AG04450 (cell line): ENCODE data around the gene ERC1. TPM values are rescaled to one million over a fixed set of nuclear protein-coding genes. Genes with fewer than 3 reads are reported as not detected.

Experiments
- CTCF ChIA-PET: fragments of 300-600, 350-600 bp; formaldehyde crosslinking; extraction: SDS; loops from one replicate; lab custom pipeline; 2022; ENCODE audit warnings: antibody characterized with exemption, inconsistent platforms; lab: Charles Lee
- POLR2A ChIA-PET: fragments of 350-600 bp; formaldehyde crosslinking; extraction: SDS; loops from one replicate; lab custom pipeline; 2021; ENCODE audit warnings: antibody characterized with exemption, inconsistent platforms; lab: Yijun Ruan, JAX
- DNase-seq: peaks from one replicate; pipeline ENCODE4 v3.0.0-alpha.2; 2011; ENCODE audit warnings: low read depth, low spot score
- H3K27ac ChIP-seq: one replicate; pipeline ENCODE4 v1.5.1; 2012; ENCODE audit warnings: low read depth, low read length, control low read depth
- H3K27me3 ChIP-seq: one replicate; pipeline ENCODE4 v1.6.0; 2012; ENCODE audit warnings: low read length; ENCODE audit not compliant: control insufficient read depth, insufficient read depth
- H3K4me3 ChIP-seq: 2 replicates; pipeline ENCODE4 v1.5.1; 2011; ENCODE audit warnings: mild to moderate bottlenecking, low read depth, low read length, control low read depth
- H3K9me3 ChIP-seq: 2 replicates; pipeline ENCODE4 v1.5.1; 2012; ENCODE audit warnings: low read length; ENCODE audit not compliant: control insufficient read depth, insufficient read depth
- polyA plus RNA-seq: library from polyadenylated mRNA; depleted of rRNA; stranded (reverse); fragments of >200 nt; gene quantifications from 2 replicates; pipeline ENCODE4 v1.2.3, GENCODE V29; 2011
- TF ChIP-seq, protein P1 (sequence below): IDR thresholded peaks from 2 replicates; pipeline ENCODE4 v1.5.1; 2011; ENCODE audit warnings: low read depth, low read length, control low read depth, inconsistent platforms

ERC1 gene
- polyA plus RNA-seq, 1 experiment, result 28.6 TPM

DNA sequence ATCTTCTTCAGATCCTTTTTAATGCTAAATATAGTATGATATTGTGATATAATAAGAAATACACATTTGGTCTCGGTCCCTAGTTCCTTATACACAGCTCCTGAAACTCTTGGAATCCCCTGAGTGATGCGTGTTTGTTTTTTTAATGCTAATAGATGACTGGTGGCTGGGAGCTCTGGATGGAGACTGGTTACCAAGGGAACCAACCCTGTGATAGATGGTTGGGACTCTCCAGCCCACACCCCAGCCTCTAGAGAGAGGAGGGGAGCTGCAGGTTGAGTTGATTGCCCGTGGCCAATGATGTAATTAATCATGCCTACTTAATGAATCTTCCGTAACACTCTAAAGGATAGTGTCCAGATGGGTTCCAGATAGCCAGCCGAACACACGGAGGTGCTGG is 462.8 kb downstream of the ERC1 start:
- CTCF ChIA-PET, result no interaction called here
- DNase-seq, result no peak
- Histone ChIP-seq H3K27ac (no peak overlapping the region), H3K27me3 (no peaks in the 10 kb centered on the region), H3K9me3 (no peaks in the 10 kb centered on the region), H3K4me3 (no peak overlapping the region)
- POLR2A ChIA-PET, result no interaction called here
- TF ChIP-seq, protein P1, sequence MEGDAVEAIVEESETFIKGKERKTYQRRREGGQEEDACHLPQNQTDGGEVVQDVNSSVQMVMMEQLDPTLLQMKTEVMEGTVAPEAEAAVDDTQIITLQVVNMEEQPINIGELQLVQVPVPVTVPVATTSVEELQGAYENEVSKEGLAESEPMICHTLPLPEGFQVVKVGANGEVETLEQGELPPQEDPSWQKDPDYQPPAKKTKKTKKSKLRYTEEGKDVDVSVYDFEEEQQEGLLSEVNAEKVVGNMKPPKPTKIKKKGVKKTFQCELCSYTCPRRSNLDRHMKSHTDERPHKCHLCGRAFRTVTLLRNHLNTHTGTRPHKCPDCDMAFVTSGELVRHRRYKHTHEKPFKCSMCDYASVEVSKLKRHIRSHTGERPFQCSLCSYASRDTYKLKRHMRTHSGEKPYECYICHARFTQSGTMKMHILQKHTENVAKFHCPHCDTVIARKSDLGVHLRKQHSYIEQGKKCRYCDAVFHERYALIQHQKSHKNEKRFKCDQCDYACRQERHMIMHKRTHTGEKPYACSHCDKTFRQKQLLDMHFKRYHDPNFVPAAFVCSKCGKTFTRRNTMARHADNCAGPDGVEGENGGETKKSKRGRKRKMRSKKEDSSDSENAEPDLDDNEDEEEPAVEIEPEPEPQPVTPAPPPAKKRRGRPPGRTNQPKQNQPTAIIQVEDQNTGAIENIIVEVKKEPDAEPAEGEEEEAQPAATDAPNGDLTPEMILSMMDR, result no peak

DNA sequence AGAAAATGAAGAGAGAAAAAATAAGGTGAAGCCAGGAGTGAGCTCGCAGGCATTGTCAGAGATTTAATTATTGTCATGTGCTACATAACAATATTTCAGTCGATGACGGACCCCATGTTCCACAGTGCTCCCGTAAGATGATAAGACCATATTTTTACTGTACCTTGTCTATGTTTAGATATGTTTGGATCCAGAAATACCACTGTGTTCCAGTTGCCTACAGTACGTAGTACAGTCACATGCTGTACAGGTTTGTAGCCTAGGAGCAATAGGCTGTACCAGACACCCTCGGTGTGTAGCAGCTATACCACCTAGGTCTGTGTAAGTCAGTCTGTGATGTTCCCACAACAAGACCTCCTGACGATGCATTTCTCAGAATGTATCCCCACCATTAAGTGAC is 465.9 kb downstream of the ERC1 start:
- Histone ChIP-seq H3K4me3 (no peak overlapping the region), H3K9me3 (no peaks in the 10 kb centered on the region), H3K27ac (no peak overlapping the region), H3K27me3 (no peaks in the 10 kb centered on the region)
- ChIA-PET CTCF (interaction anchor here (2.1 kb wide), 1 partner anchor 340 kb away, joined by 6 read pairs; no protein-coding TSS in a partner anchor), POLR2A (no interaction called here)
- DNase-seq, result no peak
- TF ChIP-seq, protein P1, result no peak

DNA sequence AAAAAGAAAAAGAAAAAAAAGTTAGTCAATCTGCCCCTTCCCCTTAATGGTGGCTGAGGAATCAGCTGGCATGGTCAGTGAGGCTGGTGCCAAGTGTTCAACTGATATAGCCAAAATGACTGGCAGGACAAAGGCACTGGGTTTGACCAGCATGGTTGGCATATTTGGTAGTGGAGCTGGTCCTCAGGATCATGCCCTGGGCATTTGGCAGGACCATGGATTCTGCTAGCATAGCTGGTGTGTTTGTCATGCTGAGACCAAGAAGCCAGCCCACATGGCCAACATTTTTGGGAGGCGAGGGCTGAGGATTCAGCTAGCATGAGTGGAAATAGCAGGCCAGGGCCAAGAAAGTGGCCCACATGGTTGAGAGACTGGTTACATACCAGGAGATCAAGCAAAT is 466.9 kb downstream of the ERC1 start:
- H3K4me3 ChIP-seq, result no peak overlapping the region
- TF ChIP-seq, protein P1, result no peak
- DNase-seq, result peak; percentile 55
- no peaks in the 10 kb centered on the region for H3K27me3 ChIP-seq
- POLR2A ChIA-PET, result interaction anchor here (0.5 to 1.8 kb wide), 3 partner anchors 16 to 121 kb away, joined by 3 to 14 read pairs (median 4); no protein-coding TSS in a partner anchor
- CTCF ChIA-PET, result interaction anchor here (1.1 kb wide), 1 partner anchor 17 kb away, joined by 3 read pairs; no protein-coding TSS in a partner anchor
- H3K27ac ChIP-seq, result no peak overlapping the region
- no peaks in the 10 kb centered on the region for H3K9me3 ChIP-seq

DNA sequence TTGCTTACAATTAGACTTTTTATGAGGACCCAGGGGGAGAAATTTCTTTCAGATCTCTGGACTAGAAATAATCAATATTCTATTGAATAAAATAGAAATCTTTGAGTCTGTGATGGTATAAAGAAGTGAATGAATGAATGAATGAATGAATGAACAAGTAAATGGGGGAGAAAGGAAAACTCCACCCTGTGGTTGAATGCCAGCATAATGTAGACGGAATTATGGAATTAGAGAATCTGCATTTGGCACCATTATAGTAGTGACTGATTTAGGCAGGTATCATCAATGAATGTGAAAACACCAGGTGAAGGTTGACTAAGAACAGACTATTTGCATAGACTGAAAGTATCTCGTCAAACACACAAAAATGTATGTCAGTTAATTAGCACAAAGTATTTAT is 468.3 kb downstream of the ERC1 start:
- H3K27ac ChIP-seq, result no peak overlapping the region
- TF ChIP-seq, protein P1, result no peak

DNA sequence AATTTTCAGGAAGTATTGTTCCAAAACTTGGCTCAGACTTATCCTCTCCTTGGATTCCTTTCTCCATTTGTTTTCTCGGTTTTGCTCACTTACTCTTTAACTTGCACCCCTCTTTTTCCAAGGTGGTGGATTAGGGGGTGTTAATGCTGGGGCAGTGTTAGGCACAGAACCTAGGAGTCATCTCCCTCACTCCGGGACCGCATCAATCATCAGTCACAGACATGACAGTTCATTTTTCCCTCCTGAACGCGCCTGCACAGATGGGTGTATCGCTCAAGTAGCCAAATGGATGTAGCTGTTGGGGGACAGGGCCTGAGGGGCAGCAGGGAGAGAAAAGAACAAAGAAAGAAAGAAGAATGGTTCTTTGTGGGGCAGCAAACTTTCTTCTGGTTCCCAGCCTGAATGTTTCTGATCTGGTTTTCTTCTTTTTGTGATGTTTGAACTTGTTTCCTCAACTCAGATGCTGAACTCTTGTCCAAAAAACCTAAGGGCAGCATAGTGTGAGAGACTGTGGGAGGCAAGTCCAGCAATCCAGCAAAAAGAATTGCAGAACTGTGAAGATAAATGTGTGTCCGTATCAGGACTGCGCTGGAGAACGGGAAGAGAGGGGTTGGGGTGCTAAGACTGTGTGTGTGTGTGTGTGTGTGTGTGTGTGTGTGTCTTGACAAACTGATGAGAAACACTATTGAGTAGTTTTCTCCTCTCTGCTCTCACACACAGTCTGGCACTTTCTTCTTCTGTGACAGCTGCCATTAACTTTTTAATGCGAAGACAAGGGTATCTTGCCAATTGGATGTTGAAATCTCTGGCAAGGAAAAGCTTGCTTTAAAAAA is 472.3 kb downstream of the ERC1 start:
- H3K27ac ChIP-seq, result no peak overlapping the region
- TF ChIP-seq, protein P1, result no peak
- POLR2A ChIA-PET, result no interaction called here
- DNase-seq, result no peak
- H3K9me3 ChIP-seq, result peaks cover 4% of the 10 kb centered on the region; the same call in 1 of the 2 replicates
- CTCF ChIA-PET, result interaction anchor here (0.5 kb wide), 1 partner anchor 46 kb away, joined by 3 read pairs; no protein-coding TSS in a partner anchor
- H3K27me3 ChIP-seq, result no peaks in the 10 kb centered on the region
- no peak overlapping the region for H3K4me3 ChIP-seq

More for the DNA sequence above, 468.3 kb downstream of the ERC1 start:
- no peak for DNase-seq
- POLR2A ChIA-PET, result interaction anchor here (1.8 kb wide), 1 partner anchor 15 kb away, joined by 14 read pairs; no protein-coding TSS in a partner anchor
- no peak overlapping the region for H3K4me3 ChIP-seq
- CTCF ChIA-PET, result interaction anchor here (1.1 kb wide), 1 partner anchor 18 kb away, joined by 3 read pairs; no protein-coding TSS in a partner anchor
- no peaks in the 10 kb centered on the region for H3K27me3 ChIP-seq
- H3K9me3 ChIP-seq, result no peaks in the 10 kb centered on the region
